NCI-H1092 treated with DMSO at 0.1 percent for 48 hours (cell line): ENCODE measurements around the gene AHDC1.

Experiments used
- DNase-seq: peaks from one replicate; lab custom pipeline; 2025; lab: John Stamatoyannopoulos, UW

AHDC1 gene

GRCh38 chr1:27599605-27600497 lies 4.1 kb downstream of the AHDC1 start:
- DNase-seq, result no peak

- peak; percentile 52 for DNase-seq
These were observed 4.9 kb downstream of the AHDC1 start for GRCh38 chr1:27598902-27599528.

DNA sequence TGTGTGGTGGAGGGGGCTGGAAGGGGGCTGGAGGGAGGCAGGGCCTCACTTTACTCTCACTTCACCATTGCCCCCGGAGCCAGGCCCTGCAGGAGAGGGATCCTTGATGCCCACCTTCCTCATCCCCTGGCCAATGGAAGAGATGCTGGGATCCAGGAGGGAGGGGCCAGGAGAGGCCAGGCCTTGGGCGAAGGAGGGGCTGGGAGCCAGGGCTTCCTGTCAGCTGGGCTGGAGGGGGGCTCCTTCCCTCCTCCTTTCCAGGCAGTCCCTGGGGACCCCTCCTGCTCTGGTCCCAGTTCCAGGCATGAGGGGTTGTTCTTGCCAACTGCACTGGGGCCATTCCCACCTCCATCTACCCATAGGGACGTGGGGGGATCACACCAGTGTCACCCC lies 5.7 kb downstream of the AHDC1 start:
- DNase-seq, result no peak

DNA sequence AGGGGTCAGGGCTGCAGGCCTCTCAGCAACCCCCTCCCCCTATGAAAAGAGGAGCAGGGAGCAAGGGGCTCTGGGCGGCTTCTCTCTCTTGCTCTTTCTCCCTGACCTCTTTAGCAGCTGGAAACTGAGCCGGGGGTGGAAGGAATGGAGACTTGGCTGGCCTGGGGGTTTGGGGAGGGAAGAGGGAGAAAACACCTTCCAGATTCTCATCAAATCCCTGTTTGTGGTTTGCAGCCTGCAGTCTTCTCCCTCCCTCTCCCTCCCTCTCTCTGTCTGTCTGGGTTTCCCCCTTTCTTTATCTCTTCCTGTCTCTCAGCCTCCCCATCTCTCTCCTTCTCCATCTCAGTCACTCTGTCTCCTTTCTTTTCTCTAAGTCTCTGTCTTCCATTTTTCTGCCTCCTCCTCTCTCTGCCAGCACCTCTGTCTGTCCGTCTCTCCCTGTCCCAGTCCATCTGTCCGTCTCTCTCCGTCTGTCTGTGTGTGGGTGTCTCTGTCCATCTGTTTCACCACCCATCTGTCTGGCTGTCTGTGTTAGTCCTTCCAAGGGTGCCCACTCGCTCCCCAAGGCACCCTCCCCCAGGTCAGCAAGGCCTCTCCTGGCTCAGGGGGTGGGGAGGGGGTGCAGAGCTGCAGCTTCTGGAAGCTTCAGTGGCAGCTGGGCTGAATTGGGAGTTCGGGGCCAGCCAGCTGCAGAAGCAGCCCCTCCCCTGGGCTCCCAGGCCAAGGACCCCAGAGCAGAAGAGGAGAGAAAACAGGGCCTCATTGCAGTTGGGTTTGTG lies 6.2 kb downstream of the AHDC1 start:
- DNase-seq, result no peak

- DNase-seq, result no peak
These were observed 7.0 kb downstream of the AHDC1 start for GRCh38 chr1:27596986-27597385.

DNA sequence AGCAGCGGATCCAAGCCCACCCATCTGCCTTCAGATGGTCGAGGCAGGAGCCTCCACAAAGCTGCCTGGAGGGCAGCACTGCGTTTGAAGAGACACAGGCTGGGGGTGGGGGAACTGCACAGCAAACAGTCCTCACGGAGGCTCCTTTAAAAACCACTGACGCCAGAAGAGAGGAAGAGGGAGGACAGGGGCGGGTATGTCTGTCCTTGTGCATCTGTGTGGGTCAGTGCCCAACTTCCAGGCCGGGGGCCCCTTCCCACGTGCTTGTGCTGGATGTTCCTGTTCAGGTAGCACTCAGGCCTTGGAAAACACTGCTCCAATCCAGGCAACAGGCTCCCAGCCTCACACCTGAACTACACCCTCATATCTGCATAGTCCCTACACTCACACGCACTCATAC lies 7.7 kb downstream of the AHDC1 start:
- DNase-seq, result no peak

- no peak for DNase-seq
These were observed 8.3 kb downstream of the AHDC1 start for GRCh38 chr1:27595597-27595996.

DNA sequence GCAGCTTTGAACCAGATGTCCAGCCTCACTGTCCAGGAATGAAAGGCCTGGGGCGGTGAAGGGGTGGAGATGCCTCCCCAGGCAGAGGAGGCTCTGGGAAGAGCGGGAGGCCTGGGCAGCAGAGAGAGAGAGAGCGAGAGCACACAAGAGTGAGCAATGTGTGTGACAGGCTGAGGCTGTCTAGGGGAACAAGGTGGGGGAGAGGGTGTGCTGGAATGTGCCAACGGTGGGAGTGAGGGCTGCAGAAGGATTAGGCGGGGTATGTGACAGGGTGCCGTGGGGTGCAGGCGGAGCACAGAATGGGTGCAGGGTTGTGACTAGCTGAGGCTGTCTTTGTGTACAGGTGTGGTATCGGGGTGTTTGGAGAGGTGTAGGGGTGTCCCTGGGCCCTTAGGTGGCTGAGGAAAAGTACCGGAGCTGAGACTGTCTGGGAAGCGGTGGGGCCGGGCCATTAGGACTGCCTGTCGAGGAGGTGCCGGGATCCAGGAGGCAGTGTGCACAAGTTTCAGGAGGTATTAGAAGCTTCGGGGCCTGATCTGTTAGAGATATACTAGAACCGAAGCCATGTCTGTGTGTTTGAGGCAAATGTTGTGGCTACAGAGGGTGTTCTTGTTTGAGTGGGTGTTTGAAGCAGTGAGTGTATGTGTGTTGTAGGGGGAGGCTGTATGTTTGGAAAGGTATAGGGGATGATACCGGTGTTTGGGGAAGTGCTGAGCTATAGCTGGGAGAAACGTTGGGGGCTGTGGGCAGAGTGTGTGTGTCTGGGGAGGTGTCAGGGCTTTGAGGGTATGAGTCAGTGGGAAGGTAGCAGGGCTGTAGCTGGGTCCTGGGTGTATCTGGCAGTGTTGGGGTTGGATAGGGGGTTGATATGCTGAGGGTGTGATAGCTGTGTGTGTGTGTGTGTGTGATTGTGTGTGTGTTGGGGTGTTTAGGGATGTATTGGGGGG lies 9.1 kb downstream of the AHDC1 start:
- DNase-seq, result no peak

GRCh38 chr1:27593678-27594563 lies 10.0 kb downstream of the AHDC1 start:
- no peak for DNase-seq

GRCh38 chr1:27592931-27593677 lies 10.8 kb downstream of the AHDC1 start:
- DNase-seq, result no peak

GRCh38 chr1:27592232-27592930 lies 11.6 kb downstream of the AHDC1 start:
- no peak for DNase-seq

DNA sequence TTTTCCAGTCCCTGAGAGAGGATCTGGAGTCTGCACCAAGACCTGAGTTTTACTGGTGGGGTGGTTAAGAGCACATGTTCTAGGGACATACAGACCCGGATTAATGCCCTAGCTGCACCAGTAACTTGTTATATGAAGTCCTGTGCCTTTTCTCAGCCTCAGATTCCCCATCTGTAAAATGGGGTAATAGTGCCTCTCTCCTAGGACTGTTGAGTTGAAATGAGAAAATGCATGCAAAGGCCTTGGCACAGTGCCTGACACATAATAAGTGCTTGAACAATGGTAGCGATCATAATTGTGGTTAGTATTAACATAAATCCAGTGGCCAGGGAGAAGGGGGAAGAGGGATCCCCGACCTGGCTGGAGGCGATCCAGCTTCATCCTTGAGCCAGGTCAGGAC lies 12.3 kb downstream of the AHDC1 start:
- peak; percentile 12 for DNase-seq

DNA sequence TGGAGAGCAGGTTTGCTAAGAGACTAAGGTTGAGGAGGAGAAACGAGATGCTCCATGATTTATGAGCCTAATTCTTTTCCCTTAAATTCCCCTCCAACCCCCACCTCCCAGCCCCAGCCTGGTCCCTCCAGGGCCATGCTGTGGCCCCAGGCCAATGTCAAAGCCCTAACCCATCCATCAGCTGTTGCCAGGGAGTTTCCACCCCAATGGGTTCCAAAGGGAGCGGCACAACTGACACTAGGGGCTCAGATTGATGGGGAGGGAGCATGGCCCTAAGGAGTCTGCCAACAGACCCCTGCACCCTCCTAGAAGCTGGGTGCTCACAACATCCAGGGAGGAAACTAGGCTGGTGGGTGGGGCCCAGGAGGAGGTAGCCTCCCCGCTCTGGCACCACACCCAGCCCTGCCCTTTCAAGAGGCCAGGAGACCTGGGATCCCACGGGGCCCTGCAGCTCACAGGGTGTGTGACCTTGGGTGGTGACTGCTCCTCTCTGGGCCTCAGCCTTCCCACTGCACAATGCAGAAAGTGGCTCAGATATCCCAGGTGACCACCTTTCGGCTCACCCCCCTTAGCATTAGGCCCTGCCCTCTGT lies 12.9 kb downstream of the AHDC1 start:
- DNase-seq, result no peak

DNA sequence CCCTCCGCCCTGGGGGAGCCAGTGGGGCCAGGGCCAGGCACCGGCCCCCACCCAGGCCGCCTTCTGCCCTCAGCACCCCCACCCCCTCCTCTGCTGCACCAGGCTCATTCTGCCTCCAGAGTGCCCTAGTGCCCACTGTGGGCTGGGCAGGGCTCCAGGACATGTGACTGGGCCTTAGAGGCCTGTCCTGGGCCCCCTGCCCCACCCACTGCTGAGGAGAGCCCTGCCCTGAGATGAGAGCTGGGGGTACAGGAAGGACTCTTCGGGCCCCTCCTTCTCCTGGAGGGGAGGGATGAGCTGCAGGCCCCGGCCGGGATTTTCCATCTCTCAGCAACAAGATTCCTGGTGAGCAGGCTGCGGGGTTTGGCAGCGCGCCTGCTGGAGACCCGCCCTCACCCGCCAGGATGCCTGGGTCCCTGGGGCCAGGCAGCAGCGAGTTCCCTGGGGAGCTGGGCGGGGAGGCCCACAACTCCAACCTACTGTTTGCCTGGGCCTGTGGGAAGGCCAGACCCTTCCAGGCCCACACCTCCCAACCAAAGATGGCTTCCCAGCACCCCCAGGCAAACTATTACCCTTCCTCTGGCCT lies 14.0 kb downstream of the AHDC1 start:
- peak; percentile 71 for DNase-seq

DNA sequence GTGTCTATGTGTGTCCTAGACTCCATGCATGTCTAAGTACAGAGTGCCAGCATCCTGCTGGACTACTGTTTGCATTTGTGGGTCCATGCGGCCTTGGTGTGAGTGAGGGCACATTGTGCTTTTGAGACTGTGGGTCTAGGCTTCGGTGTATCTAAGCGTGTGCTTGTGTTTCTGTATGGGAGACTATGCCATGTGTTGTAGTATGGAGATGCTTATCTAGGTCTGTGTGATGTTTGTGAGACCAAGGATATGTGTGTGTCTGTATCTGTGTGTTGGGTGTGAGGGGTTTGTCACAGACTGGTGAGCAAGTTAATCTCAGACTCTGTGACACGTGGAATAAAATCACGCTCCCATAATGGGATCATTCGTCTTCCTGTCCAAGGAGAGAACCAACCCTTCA lies 14.5 kb downstream of the AHDC1 start:
- DNase-seq, result no peak

- no peak for DNase-seq
These were observed 15.4 kb downstream of the AHDC1 start for GRCh38 chr1:27588256-27589232.

DNA sequence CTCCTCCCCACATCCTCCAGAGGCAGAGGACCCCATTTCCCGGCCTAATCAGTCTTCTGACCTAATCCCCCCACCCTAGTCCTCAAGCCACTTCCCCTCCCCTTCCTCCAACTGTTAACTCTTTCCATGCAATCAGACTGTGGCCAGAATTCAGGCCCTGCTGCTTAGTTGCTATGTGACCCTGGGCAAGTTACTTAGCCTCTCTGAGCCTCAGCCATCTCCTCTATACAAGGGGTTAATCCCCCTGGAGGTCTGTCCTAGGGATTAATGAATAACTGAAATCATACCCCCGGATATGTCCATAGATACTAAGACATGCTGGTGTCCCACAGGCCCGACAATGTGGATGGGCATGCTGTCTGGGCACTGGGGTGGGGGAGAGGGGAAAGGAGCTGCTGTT lies 18.3 kb downstream of the AHDC1 start:
- DNase-seq, result no peak
